Activated T-helper 2 cell treated with anti-CD3 and anti-CD28 coated beads, Interferon-gamma antibody, Interleukin-2, Interleukin-4, amounts not matched to agents 10 μg/mL and 5 μg/mL and 100 μg/mL, durations not matched to agents 14 hours and 24 hours and 36 hours (primary cell): ENCODE results near the gene GATD1. TPM values are rescaled to one million over a fixed set of nuclear protein-coding genes. Genes with fewer than 3 reads are reported as not detected.

Experiments used
- DNase-seq: peaks from one replicate; pipeline ENCODE4 v3.0.0; 2021; ENCODE audit warnings: low spot score
- H3K27ac Mint-ChIP-seq: one replicate; pipeline ENCODE4 v1.8.0; 2021; ENCODE audit warnings: mixed read lengths
- H3K27me3 Mint-ChIP-seq: one replicate; pipeline ENCODE4 v1.8.0; 2021; ENCODE audit warnings: low read depth, mixed read lengths
- H3K36me3 Mint-ChIP-seq: one replicate; pipeline ENCODE4 v1.8.0; 2021; ENCODE audit warnings: low read depth, mixed read lengths
- H3K4me1 Mint-ChIP-seq: one replicate; pipeline ENCODE4 v1.8.0; 2021; ENCODE audit warnings: low read depth, mixed read lengths
- H3K4me3 Mint-ChIP-seq: one replicate; pipeline ENCODE4 v1.8.0; 2021; ENCODE audit warnings: low read depth, mild to moderate bottlenecking, moderate library complexity, mixed read lengths
- H3K9me3 Mint-ChIP-seq: one replicate; pipeline ENCODE4 v1.8.0; 2021; ENCODE audit warnings: mixed read lengths
- intact Hi-C: fragments of 100-400 bp; cut with micrococcal nuclease; formaldehyde crosslinking; loops from one replicate; pipeline ENCODE4 v1.15.1; 2023
- total RNA-seq: library from RNA; stranded (reverse); gene quantifications from 2 replicates; pipeline ENCODE4 v1.2.3, GENCODE V29; 2022

Gene GATD1
- total RNA-seq, 1 donor from 2014 or later: 75.2 TPM

GRCh38 chr11:789943-790342 lies 12.7 kb upstream of the GATD1 start, which contains the start of gene CEND1:
TSS of gene CEND1 (minus strand) at chr11:790090. CDS start at chr11:788576, 1,514 bp downstream.
- Mint-ChIP-seq H3K4me3 (peak within 1 kb of the TSS; percentile 49), H3K4me1 (peaks cover 1% of the 10 kb centered on the region)

GRCh38 chr11:788953-789940 lies 12.0 kb upstream of the GATD1 start:
- H3K36me3 Mint-ChIP-seq: peaks cover 14% of the 10 kb centered on the region
- H3K9me3 Mint-ChIP-seq: no peaks in the 10 kb centered on the region
- H3K4me1 Mint-ChIP-seq: no peaks in the 10 kb centered on the region
- no peak overlapping the region for H3K27ac Mint-ChIP-seq
- H3K4me3 Mint-ChIP-seq: peak overlapping the region; percentile 49
- H3K27me3 Mint-ChIP-seq: no peaks in the 10 kb centered on the region
- intact Hi-C loops: no loop called here
- DNase-seq: no peak

More at GRCh38 chr11:789943-790342, 12.7 kb upstream of the GATD1 start, which contains the start of gene CEND1:
- intact Hi-C loops: no loop called here
- Mint-ChIP-seq H3K27me3 (no peaks in the 10 kb centered on the region), H3K36me3 (peaks cover 14% of the 10 kb centered on the region), H3K9me3 (no peaks in the 10 kb centered on the region), H3K27ac (no peak within 1 kb of the TSS)
- DNase-seq: peak; percentile 38

- Mint-ChIP-seq H3K27me3 (no peaks in the 10 kb centered on the region), H3K27ac (no peak overlapping the region), H3K4me1 (no peaks in the 10 kb centered on the region), H3K9me3 (no peaks in the 10 kb centered on the region), H3K36me3 (peaks cover 15% of the 10 kb centered on the region), H3K4me3 (no peak overlapping the region)
- intact Hi-C loops: no loop called here
- DNase-seq: no peak
These were observed 10.8 kb upstream of the GATD1 start for GRCh38 chr11:788009-788640.

- no peak overlapping the region for H3K27ac Mint-ChIP-seq
- DNase-seq: no peak
- no peaks in the 10 kb centered on the region for H3K9me3 Mint-ChIP-seq
- intact Hi-C loops: no loop called here
- no peaks in the 10 kb centered on the region for H3K27me3 Mint-ChIP-seq
- H3K4me3 Mint-ChIP-seq: no peak overlapping the region
- H3K4me1 Mint-ChIP-seq: no peaks in the 10 kb centered on the region
- H3K36me3 Mint-ChIP-seq: peaks cover 12% of the 10 kb centered on the region
These were observed 9.9 kb upstream of the GATD1 start for GRCh38 chr11:787084-787675.

- no peaks in the 10 kb centered on the region for H3K27me3 Mint-ChIP-seq
- no peak for DNase-seq
- no peak overlapping the region for H3K27ac Mint-ChIP-seq
- H3K4me1 Mint-ChIP-seq: no peaks in the 10 kb centered on the region
- H3K4me3 Mint-ChIP-seq: no peak overlapping the region
- H3K36me3 Mint-ChIP-seq: peaks cover 10% of the 10 kb centered on the region
- H3K9me3 Mint-ChIP-seq: no peaks in the 10 kb centered on the region
- intact Hi-C loops: no loop called here
These were observed 9.2 kb upstream of the GATD1 start for GRCh38 chr11:786235-787083.

GRCh38 chr11:783581-784015 lies 6.3 kb upstream of the GATD1 start:
- peaks cover 21% of the 10 kb centered on the region for H3K36me3 Mint-ChIP-seq
- H3K9me3 Mint-ChIP-seq: no peaks in the 10 kb centered on the region
- no peak overlapping the region for H3K4me3 Mint-ChIP-seq
- H3K4me1 Mint-ChIP-seq: peaks cover 9% of the 10 kb centered on the region
- DNase-seq: no peak
- no peaks in the 10 kb centered on the region for H3K27me3 Mint-ChIP-seq
- intact Hi-C loops: no loop called here
- no peak overlapping the region for H3K27ac Mint-ChIP-seq

- H3K36me3 Mint-ChIP-seq: peaks cover 21% of the 10 kb centered on the region
- H3K4me1 Mint-ChIP-seq: peaks cover 9% of the 10 kb centered on the region
- no peaks in the 10 kb centered on the region for H3K27me3 Mint-ChIP-seq
- H3K27ac Mint-ChIP-seq: no peak overlapping the region
- intact Hi-C loops: no loop called here
- no peak for DNase-seq
- H3K4me3 Mint-ChIP-seq: no peak overlapping the region
- no peaks in the 10 kb centered on the region for H3K9me3 Mint-ChIP-seq
These were observed 5.2 kb upstream of the GATD1 start for GRCh38 chr11:782264-783174.

GRCh38 chr11:779955-780532 lies 2.8 kb upstream of the GATD1 start:
- no peaks in the 10 kb centered on the region for H3K27me3 Mint-ChIP-seq
- DNase-seq: no peak
- intact Hi-C loops: no loop called here
- peaks cover 29% of the 10 kb centered on the region for H3K36me3 Mint-ChIP-seq
- no peaks in the 10 kb centered on the region for H3K9me3 Mint-ChIP-seq
- peaks cover 19% of the 10 kb centered on the region for H3K4me1 Mint-ChIP-seq
- H3K4me3 Mint-ChIP-seq: no peak overlapping the region
- H3K27ac Mint-ChIP-seq: no peak overlapping the region

- Mint-ChIP-seq H3K4me3 (peak overlapping the region; percentile 45), H3K4me1 (peaks cover 19% of the 10 kb centered on the region), H3K36me3 (peaks cover 31% of the 10 kb centered on the region), H3K9me3 (no peaks in the 10 kb centered on the region), H3K27me3 (no peaks in the 10 kb centered on the region), H3K27ac (no peak overlapping the region)
- intact Hi-C loops: no loop called here
- DNase-seq: no peak
These were observed 2.0 kb upstream of the GATD1 start for GRCh38 chr11:778976-779954.

- peak overlapping the region; percentile 88 for H3K4me3 Mint-ChIP-seq
- H3K36me3 Mint-ChIP-seq: peaks cover 27% of the 10 kb centered on the region
- H3K27me3 Mint-ChIP-seq: no peaks in the 10 kb centered on the region
- peaks cover 19% of the 10 kb centered on the region for H3K4me1 Mint-ChIP-seq
- no peak for DNase-seq
- intact Hi-C loops: loop anchor here (1.0 to 2.0 kb wide), 3 partner anchors 20 to 81 kb away; partner anchors contain the start of genes DEAF1, TALDO1 and TMEM80
- no peaks in the 10 kb centered on the region for H3K9me3 Mint-ChIP-seq
- peak overlapping the region; percentile 81 for H3K27ac Mint-ChIP-seq
These were observed 563 bp downstream of the GATD1 start for GRCh38 chr11:776561-777287.
